ENCODE measurements around the gene KLHDC4. TPM values are rescaled to one million over a fixed set of nuclear protein-coding genes. Genes with fewer than 3 reads are reported as not detected.

Gene KLHDC4
- total RNA-seq, 4 donors from 2014 or later = 16.2 to 29.4 (median 21.5) TPM

GRCh38 chr16:87766485-87766797 lies 655 bp upstream of the KLHDC4 start:
- Histone ChIP-seq H3K27ac (peak overlapping the region; percentile 91 to 95 (median 93)), H3K4me3 (peak overlapping the region; percentile 89 to 96 (median 94)), H3K36me3 (peaks cover 0 to 27% (median 7%) of the 10 kb centered on the region in 3 donors), H3K9me3 (no peaks in the 10 kb centered on the region), H3K27me3 (no peaks in the 10 kb centered on the region), H3K4me1 (peaks cover 9 to 45% (median 16%) of the 10 kb centered on the region in 3 donors)
- intact Hi-C loops (cut with DNase I) = no loop called here
- no peak for DNase-seq
- TF ChIP-seq, protein P1, sequence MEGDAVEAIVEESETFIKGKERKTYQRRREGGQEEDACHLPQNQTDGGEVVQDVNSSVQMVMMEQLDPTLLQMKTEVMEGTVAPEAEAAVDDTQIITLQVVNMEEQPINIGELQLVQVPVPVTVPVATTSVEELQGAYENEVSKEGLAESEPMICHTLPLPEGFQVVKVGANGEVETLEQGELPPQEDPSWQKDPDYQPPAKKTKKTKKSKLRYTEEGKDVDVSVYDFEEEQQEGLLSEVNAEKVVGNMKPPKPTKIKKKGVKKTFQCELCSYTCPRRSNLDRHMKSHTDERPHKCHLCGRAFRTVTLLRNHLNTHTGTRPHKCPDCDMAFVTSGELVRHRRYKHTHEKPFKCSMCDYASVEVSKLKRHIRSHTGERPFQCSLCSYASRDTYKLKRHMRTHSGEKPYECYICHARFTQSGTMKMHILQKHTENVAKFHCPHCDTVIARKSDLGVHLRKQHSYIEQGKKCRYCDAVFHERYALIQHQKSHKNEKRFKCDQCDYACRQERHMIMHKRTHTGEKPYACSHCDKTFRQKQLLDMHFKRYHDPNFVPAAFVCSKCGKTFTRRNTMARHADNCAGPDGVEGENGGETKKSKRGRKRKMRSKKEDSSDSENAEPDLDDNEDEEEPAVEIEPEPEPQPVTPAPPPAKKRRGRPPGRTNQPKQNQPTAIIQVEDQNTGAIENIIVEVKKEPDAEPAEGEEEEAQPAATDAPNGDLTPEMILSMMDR (IDR thresholded peaks at IDR 0.05) = no peak
- no peak for TF ChIP-seq POLR2A (IDR thresholded peaks at IDR 0.05)
- 42 to 54% methylated on average over 15 to 17 of the region's 17 CpGs for WGBS, 2 donors

- peaks cover 9 to 45% (median 16%) of the 10 kb centered on the region in 3 donors for H3K4me1 ChIP-seq
- no peaks in the 10 kb centered on the region for H3K27me3 ChIP-seq
- DNase-seq = no peak
- TF ChIP-seq POLR2A (IDR thresholded peaks at IDR 0.05) = no peak
- TF ChIP-seq, protein P1 (IDR thresholded peaks at IDR 0.05) = no peak
- 0% methylated on average over 1 to 14 of the region's 32 CpGs for WGBS, 2 donors
- H3K4me3 ChIP-seq = peak overlapping the region; percentile 89 to 96 (median 94)
- peaks cover 0 to 37% (median 7%) of the 10 kb centered on the region in 3 donors for H3K36me3 ChIP-seq
- peak overlapping the region; percentile 91 to 95 (median 93) for H3K27ac ChIP-seq
- H3K9me3 ChIP-seq = no peaks in the 10 kb centered on the region
- intact Hi-C loops (cut with DNase I) = no loop called here
These were observed 362 bp downstream of the KLHDC4 start for GRCh38 chr16:87765473-87765775.

DNA sequence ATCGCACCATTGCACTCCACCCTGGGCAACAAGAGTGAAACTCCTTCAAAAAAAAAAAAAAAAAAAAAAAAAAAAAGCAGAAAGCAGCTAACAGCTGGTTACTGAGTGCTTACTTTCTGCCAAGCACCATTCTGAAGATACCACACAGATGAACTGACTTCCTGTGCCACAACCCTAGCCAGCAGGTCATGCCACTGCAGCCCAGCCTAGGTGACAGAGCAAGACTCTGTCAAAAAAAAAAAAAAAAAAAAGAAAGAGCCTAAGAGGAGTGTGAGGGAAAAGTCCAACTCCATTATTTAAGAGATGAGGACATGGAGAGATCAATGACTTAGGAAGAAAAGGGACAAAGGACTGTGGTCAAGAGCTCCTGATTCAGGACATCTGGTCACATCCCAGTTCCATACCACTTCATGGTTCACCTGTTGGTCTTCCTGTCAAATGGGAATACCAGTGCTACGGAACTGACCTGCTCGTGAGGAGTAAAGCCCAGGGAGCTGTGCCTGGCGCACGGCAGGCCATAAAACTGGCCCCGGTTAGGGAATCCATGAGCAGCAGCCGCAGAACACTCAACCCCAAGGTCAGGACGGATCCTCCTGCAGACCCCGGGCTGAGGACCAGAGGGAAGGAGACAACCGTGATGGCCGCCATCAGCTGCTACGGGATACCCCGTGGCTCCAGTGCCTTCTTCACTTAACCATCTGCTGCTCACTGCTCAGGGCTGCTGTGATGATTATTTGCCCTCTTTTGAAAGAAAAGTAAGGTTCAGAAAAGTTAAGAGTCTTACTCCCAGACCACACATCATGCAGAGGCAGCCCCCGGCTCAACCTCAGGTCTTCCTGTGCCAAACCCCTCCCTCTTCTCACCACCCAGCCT lies 950 bp downstream of the KLHDC4 start:
- WGBS, 2 donors = 32 to 34% methylated on average over 8 to 13 of the region's 14 CpGs
- Histone ChIP-seq H3K27me3 (no peaks in the 10 kb centered on the region), H3K36me3 (peaks cover 0 to 43% (median 7%) of the 10 kb centered on the region in 3 donors), H3K27ac (peak overlapping the region; percentile 91 to 95 (median 93)), H3K4me1 (peaks cover 9 to 45% (median 16%) of the 10 kb centered on the region in 3 donors), H3K9me3 (no peaks in the 10 kb centered on the region), H3K4me3 (peak overlapping the region; percentile 89 to 96 (median 94))
- no peak for DNase-seq
- no peak for TF ChIP-seq POLR2A (IDR thresholded peaks at IDR 0.05)
- TF ChIP-seq, protein P1 (IDR thresholded peaks at IDR 0.05) = no peak
- intact Hi-C loops (cut with DNase I) = no loop called here

- Histone ChIP-seq H3K9me3 (no peaks in the 10 kb centered on the region), H3K4me1 (peaks cover 9 to 37% (median 16%) of the 10 kb centered on the region in 3 donors), H3K27me3 (no peaks in the 10 kb centered on the region), H3K36me3 (peaks cover 0 to 65% (median 15%) of the 10 kb centered on the region in 3 donors), H3K4me3 (no peak overlapping the region), H3K27ac (no peak overlapping the region)
- WGBS, 2 donors = 81 to 91% methylated on average over 9 of the region's 9 CpGs
- intact Hi-C loops (cut with DNase I) = no loop called here
- TF ChIP-seq POLR2A (IDR thresholded peaks at IDR 0.05) = no peak
- TF ChIP-seq, protein P1 (IDR thresholded peaks at IDR 0.05) = no peak
- DNase-seq = no peak
These were observed 3.2 kb downstream of the KLHDC4 start for GRCh38 chr16:87762620-87763019.

- Histone ChIP-seq H3K9me3 (no peaks in the 10 kb centered on the region), H3K27me3 (no peaks in the 10 kb centered on the region), H3K4me3 (no peak overlapping the region), H3K36me3 (peaks cover 0 to 70% (median 19%) of the 10 kb centered on the region in 3 donors), H3K27ac (no peak overlapping the region), H3K4me1 (peaks cover 9 to 37% (median 16%) of the 10 kb centered on the region in 3 donors)
- 84 to 86% methylated on average over 14 of the region's 14 CpGs for WGBS, 2 donors
- TF ChIP-seq, protein P1 (IDR thresholded peaks at IDR 0.05) = no peak
- no peak for TF ChIP-seq POLR2A (IDR thresholded peaks at IDR 0.05)
- intact Hi-C loops (cut with DNase I) = no loop called here
- no peak for DNase-seq
These were observed 3.7 kb downstream of the KLHDC4 start for GRCh38 chr16:87762071-87762571.
